HL-60 (cell line): ENCODE results near the gene DOCK1.

ENCODE experiments used
- DNase-seq, 2 experiments: peaks; one replicate each; pipeline ENCODE4 v3.0.0-alpha.2; 2010 to 2020; ENCODE audit warnings: low read depth in 1 of 2, low spot score in 1 of 2
- H3K27ac ChIP-seq: fragments of 250-450 bp; sonication (Bioruptor Pico); replicated peaks from 2 replicates; pipeline ENCODE4 v1.5.1; 2020; ENCODE audit warnings: mild to moderate bottlenecking, moderate library complexity
- H3K27me3 ChIP-seq: fragments of 250-450 bp; sonication (Bioruptor Pico); 2 replicates; pipeline ENCODE4 v1.5.1; 2021; ENCODE audit warnings: mild to moderate bottlenecking, moderate library complexity; ENCODE audit not compliant: insufficient read depth, poor library complexity, severe bottlenecking
- H3K4me3 ChIP-seq: replicated peaks from 2 replicates; pipeline ENCODE4 v1.5.1; 2011; ENCODE audit warnings: mild to moderate bottlenecking, control low read depth, low read length; ENCODE audit not compliant: insufficient read depth
- GABPA ChIP-seq: IDR thresholded peaks from 2 replicates; pipeline ENCODE4 v1.6.1; 2012; ENCODE audit warnings: low read depth
- POLR2AphosphoS5 ChIP-seq: IDR thresholded peaks from 2 replicates; pipeline ENCODE4 v1.6.1; 2012; ENCODE audit warnings: low read depth
- SPI1 ChIP-seq: IDR thresholded peaks from 2 replicates; pipeline ENCODE4 v1.6.1; 2012; ENCODE audit warnings: low read depth, mild to moderate bottlenecking, borderline replicate concordance
- TF ChIP-seq, protein P1 (sequence below): IDR thresholded peaks from 2 replicates; pipeline ENCODE4 v1.6.1; 2012; ENCODE audit warnings: low read depth; ENCODE audit not compliant: insufficient replicate concordance
- TF ChIP-seq, protein P2 (sequence below): IDR thresholded peaks from one replicate; pipeline ENCODE4 v1.5.1; 2011; ENCODE audit warnings: low read length, control low read depth, inconsistent platforms; ENCODE audit not compliant: insufficient read depth

Gene DOCK1

GRCh38 chr10:127017541-127018297 lies 112.5 kb downstream of the DOCK1 start:
- no peak for TF ChIP-seq SPI1
- TF ChIP-seq, protein P1, sequence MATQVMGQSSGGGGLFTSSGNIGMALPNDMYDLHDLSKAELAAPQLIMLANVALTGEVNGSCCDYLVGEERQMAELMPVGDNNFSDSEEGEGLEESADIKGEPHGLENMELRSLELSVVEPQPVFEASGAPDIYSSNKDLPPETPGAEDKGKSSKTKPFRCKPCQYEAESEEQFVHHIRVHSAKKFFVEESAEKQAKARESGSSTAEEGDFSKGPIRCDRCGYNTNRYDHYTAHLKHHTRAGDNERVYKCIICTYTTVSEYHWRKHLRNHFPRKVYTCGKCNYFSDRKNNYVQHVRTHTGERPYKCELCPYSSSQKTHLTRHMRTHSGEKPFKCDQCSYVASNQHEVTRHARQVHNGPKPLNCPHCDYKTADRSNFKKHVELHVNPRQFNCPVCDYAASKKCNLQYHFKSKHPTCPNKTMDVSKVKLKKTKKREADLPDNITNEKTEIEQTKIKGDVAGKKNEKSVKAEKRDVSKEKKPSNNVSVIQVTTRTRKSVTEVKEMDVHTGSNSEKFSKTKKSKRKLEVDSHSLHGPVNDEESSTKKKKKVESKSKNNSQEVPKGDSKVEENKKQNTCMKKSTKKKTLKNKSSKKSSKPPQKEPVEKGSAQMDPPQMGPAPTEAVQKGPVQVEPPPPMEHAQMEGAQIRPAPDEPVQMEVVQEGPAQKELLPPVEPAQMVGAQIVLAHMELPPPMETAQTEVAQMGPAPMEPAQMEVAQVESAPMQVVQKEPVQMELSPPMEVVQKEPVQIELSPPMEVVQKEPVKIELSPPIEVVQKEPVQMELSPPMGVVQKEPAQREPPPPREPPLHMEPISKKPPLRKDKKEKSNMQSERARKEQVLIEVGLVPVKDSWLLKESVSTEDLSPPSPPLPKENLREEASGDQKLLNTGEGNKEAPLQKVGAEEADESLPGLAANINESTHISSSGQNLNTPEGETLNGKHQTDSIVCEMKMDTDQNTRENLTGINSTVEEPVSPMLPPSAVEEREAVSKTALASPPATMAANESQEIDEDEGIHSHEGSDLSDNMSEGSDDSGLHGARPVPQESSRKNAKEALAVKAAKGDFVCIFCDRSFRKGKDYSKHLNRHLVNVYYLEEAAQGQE: no peak
- TF ChIP-seq, protein P2, sequence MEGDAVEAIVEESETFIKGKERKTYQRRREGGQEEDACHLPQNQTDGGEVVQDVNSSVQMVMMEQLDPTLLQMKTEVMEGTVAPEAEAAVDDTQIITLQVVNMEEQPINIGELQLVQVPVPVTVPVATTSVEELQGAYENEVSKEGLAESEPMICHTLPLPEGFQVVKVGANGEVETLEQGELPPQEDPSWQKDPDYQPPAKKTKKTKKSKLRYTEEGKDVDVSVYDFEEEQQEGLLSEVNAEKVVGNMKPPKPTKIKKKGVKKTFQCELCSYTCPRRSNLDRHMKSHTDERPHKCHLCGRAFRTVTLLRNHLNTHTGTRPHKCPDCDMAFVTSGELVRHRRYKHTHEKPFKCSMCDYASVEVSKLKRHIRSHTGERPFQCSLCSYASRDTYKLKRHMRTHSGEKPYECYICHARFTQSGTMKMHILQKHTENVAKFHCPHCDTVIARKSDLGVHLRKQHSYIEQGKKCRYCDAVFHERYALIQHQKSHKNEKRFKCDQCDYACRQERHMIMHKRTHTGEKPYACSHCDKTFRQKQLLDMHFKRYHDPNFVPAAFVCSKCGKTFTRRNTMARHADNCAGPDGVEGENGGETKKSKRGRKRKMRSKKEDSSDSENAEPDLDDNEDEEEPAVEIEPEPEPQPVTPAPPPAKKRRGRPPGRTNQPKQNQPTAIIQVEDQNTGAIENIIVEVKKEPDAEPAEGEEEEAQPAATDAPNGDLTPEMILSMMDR: no peak
- Histone ChIP-seq H3K27ac (no peak overlapping the region), H3K27me3 (no peaks in the 10 kb centered on the region), H3K4me3 (no peak overlapping the region)
- no peak for DNase-seq

DNA sequence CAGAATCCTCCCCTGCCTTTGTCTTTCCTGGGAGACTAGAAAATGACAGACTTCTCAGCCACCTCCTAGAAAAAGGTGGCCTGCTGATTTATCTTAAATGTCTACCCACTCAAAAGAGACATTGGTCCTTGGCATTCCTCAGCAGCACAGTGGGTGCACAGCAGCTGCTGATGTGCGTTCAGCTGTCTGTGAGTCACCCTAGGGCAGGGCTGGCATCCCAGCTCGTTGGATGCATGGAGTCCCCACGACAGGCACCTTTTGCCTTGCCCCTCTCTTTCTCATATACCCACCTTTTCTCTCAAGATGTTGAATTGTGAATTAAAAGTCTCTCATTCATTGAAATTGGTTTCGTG lies 113.0 kb downstream of the DOCK1 start:
- no peak overlapping the region for H3K27ac ChIP-seq

DNA sequence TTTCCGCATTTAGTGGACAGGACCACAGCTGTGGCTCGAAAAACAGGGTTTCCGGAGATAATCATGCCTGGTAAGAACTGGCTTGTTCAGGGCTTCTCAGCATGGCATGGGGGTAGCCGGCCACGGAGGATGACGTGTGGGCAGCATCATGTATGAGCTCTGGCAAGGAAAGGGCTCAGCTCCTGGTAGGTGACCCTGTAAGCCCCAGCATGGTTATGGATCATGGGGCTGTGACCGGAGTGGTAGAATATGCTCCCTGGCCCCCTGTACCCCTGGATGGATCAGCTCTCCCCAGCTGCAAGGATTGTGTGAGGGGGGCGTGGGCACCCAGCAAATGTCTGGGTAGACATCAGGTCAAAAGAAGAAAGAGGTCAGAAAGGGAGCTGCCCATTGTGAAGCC lies 113.5 kb downstream of the DOCK1 start:
- no peak for DNase-seq

More for the DNA sequence above, 113.0 kb downstream of the DOCK1 start:
- H3K4me3 ChIP-seq: no peak overlapping the region
- DNase-seq: no peak
- TF ChIP-seq, protein P2: no peak
- no peak for TF ChIP-seq GABPA
- TF ChIP-seq, protein P1: no peak
- no peaks in the 10 kb centered on the region for H3K27me3 ChIP-seq

More for the DNA sequence above, 113.5 kb downstream of the DOCK1 start:
- Histone ChIP-seq H3K4me3 (no peak overlapping the region), H3K27ac (no peak overlapping the region), H3K27me3 (no peaks in the 10 kb centered on the region)
- TF ChIP-seq, protein P2: no peak
- TF ChIP-seq, protein P1: no peak
- TF ChIP-seq POLR2AphosphoS5 (no peak), SPI1 (no peak), GABPA (no peak)
